GM19238 (cell line): ENCODE data around the gene AJAP1.

ENCODE experiments used
- DNase-seq: peaks from one replicate; pipeline ENCODE4 v3.0.0; 2011; ENCODE audit warnings: low spot score; ENCODE audit not compliant: insufficient read length

The AJAP1 gene

GRCh38 chr1:4699376-4700301 lies 45.2 kb downstream of the AJAP1 start:
- DNase-seq, result no peak

- DNase-seq, result no peak
Measured at GRCh38 chr1:4700801-4701200, 46.4 kb downstream of the AJAP1 start.

GRCh38 chr1:4701276-4701675 lies 46.9 kb downstream of the AJAP1 start:
- no peak for DNase-seq

GRCh38 chr1:4702464-4702863 lies 48.1 kb downstream of the AJAP1 start:
- DNase-seq, result no peak

GRCh38 chr1:4702932-4703331 lies 48.5 kb downstream of the AJAP1 start:
- no peak for DNase-seq

- no peak for DNase-seq
Measured at GRCh38 chr1:4703646-4704045, 49.2 kb downstream of the AJAP1 start.

GRCh38 chr1:4708840-4709507 lies 54.6 kb downstream of the AJAP1 start:
- no peak for DNase-seq

GRCh38 chr1:4709641-4710040 lies 55.2 kb downstream of the AJAP1 start:
- no peak for DNase-seq

GRCh38 chr1:4710592-4711415 lies 56.4 kb downstream of the AJAP1 start:
- no peak for DNase-seq

- DNase-seq, result no peak
Measured at GRCh38 chr1:4711416-4712275, 57.2 kb downstream of the AJAP1 start.

GRCh38 chr1:4713669-4714068 lies 59.3 kb downstream of the AJAP1 start:
- no peak for DNase-seq

GRCh38 chr1:4716406-4716805 lies 62.0 kb downstream of the AJAP1 start:
- no peak for DNase-seq

- no peak for DNase-seq
Measured at GRCh38 chr1:4718071-4718470, 63.7 kb downstream of the AJAP1 start.

- DNase-seq, result no peak
Measured at GRCh38 chr1:4723106-4723505, 68.7 kb downstream of the AJAP1 start.

- no peak for DNase-seq
Measured at GRCh38 chr1:4724001-4724400, 69.6 kb downstream of the AJAP1 start.

GRCh38 chr1:4724695-4725250 lies 70.4 kb downstream of the AJAP1 start:
- DNase-seq, result no peak

GRCh38 chr1:4725416-4725815 lies 71.0 kb downstream of the AJAP1 start:
- no peak for DNase-seq

- DNase-seq, result no peak
Measured at GRCh38 chr1:4726620-4727341, 72.4 kb downstream of the AJAP1 start.

- no peak for DNase-seq
Measured at GRCh38 chr1:4728319-4729089, 74.1 kb downstream of the AJAP1 start.
